Astrocyte of the hippocampus (primary cell): ENCODE measurements around the gene SCGB3A2.
A peak's percentile ranks its signal among the peaks of the same experiment; 100 is the strongest.
"Not testable (repeated sequence)": the region's sequence is repeated elsewhere in the genome, so short reads cannot be mapped to it uniquely, and the experiment has no call there.

ENCODE experiments used
- DNase-seq: peaks from one replicate; pipeline ENCODE4 v3.0.0; 2011; ENCODE audit warnings: low read depth, low spot score

Gene SCGB3A2

GRCh38 chr5:147863454-147864158 is 14.9 kb upstream of the SCGB3A2 start:
- DNase-seq, result no peak

- DNase-seq, result no peak
These were observed 9.4 kb upstream of the SCGB3A2 start for GRCh38 chr5:147869112-147869511.

- DNase-seq, result not testable (repeated sequence)
These were observed 8.6 kb upstream of the SCGB3A2 start for GRCh38 chr5:147869892-147870291.

- DNase-seq, result not testable (repeated sequence)
These were observed 6.4 kb upstream of the SCGB3A2 start for GRCh38 chr5:147871980-147872549.

- not testable (repeated sequence) for DNase-seq
These were observed 5.6 kb upstream of the SCGB3A2 start for GRCh38 chr5:147872744-147873435.

GRCh38 chr5:147874118-147874875 is 4.2 kb upstream of the SCGB3A2 start:
- not testable (repeated sequence) for DNase-seq

GRCh38 chr5:147874910-147875367 is 3.6 kb upstream of the SCGB3A2 start:
- no peak for DNase-seq

GRCh38 chr5:147876141-147876540 is 2.4 kb upstream of the SCGB3A2 start:
- DNase-seq, result no peak

- DNase-seq, result no peak
These were observed 1.9 kb upstream of the SCGB3A2 start for GRCh38 chr5:147876626-147877025.

GRCh38 chr5:147879784-147880183 is 1.3 kb downstream of the SCGB3A2 start:
- DNase-seq, result no peak

- no peak for DNase-seq
These were observed 2.0 kb downstream of the SCGB3A2 start for GRCh38 chr5:147880487-147880886.

- no peak for DNase-seq
These were observed 4.2 kb downstream of the SCGB3A2 start for GRCh38 chr5:147882586-147883313.

GRCh38 chr5:147887026-147887627 is 8.6 kb downstream of the SCGB3A2 start:
- peak; percentile 68 for DNase-seq

GRCh38 chr5:147887930-147888329 is 9.4 kb downstream of the SCGB3A2 start:
- DNase-seq, result no peak

- DNase-seq, result no peak
These were observed 14.3 kb downstream of the SCGB3A2 start for GRCh38 chr5:147892696-147893296.

- DNase-seq, result no peak
These were observed 15.3 kb downstream of the SCGB3A2 start for GRCh38 chr5:147893820-147894219.

GRCh38 chr5:147895864-147896263 is 17.4 kb downstream of the SCGB3A2 start:
- DNase-seq, result no peak

- DNase-seq, result peak; percentile 57
These were observed 20.4 kb downstream of the SCGB3A2 start for GRCh38 chr5:147898875-147899401.

GRCh38 chr5:147901599-147902039 is 23.1 kb downstream of the SCGB3A2 start:
- peak; percentile 96 for DNase-seq

GRCh38 chr5:147902609-147903115 is 24.2 kb downstream of the SCGB3A2 start:
- no peak for DNase-seq
